HFFc6 (cell line): ENCODE data around the gene PNCK. TPM values are rescaled to one million over a fixed set of nuclear protein-coding genes. Genes with fewer than 3 reads are reported as not detected.

Source experiments
- DNase-seq: peaks from one replicate; pipeline ENCODE4 v3.0.0-alpha.2; 2018
- H3K27ac Mint-ChIP-seq: 2 replicates; pipeline ENCODE4 v1.8.0; 2020; ENCODE audit warnings: mild to moderate bottlenecking, mixed read lengths
- H3K27me3 Mint-ChIP-seq: 2 replicates; pipeline ENCODE4 v1.8.0; 2021; ENCODE audit warnings: mild to moderate bottlenecking, moderate library complexity, mixed read lengths; ENCODE audit not compliant: insufficient read depth
- H3K36me3 Mint-ChIP-seq: 2 replicates; pipeline ENCODE4 v1.8.0; 2021; ENCODE audit warnings: low read depth, mixed read lengths
- H3K4me1 Mint-ChIP-seq: 2 replicates; pipeline ENCODE4 v1.8.0; 2020; ENCODE audit warnings: low read depth, mixed read lengths
- H3K4me3 Mint-ChIP-seq: 2 replicates; pipeline ENCODE4 v1.8.0; 2020; ENCODE audit warnings: mild to moderate bottlenecking, moderate library complexity, mixed read lengths
- H3K9me3 Mint-ChIP-seq: 2 replicates; pipeline ENCODE4 v1.8.0; 2020; ENCODE audit warnings: mild to moderate bottlenecking, mixed read lengths
- CTCF ChIP-seq: fragments of 200-600 bp; sonication (generic); IDR thresholded peaks from 2 replicates; pipeline ENCODE4 v1.5.0; 2021; ENCODE audit warnings: antibody characterized with exemption, mild to moderate bottlenecking
- total RNA-seq, 6 experiments: library from RNA; stranded (reverse); fragmentation: NEBNext Ultra II Directional; extraction: Animal tissue kit (Norgen Biotek cat#: 25700); gene quantifications; 2 replicates in 1 of 6; 3 replicates in 5 of 6; pipeline ENCODE4 v1.2.3, GENCODE V29; 2021

The PNCK gene
- total RNA-seq, 6 experiments from 2014 or later: 0.26 to 0.43 TPM; not detected in 4

DNA sequence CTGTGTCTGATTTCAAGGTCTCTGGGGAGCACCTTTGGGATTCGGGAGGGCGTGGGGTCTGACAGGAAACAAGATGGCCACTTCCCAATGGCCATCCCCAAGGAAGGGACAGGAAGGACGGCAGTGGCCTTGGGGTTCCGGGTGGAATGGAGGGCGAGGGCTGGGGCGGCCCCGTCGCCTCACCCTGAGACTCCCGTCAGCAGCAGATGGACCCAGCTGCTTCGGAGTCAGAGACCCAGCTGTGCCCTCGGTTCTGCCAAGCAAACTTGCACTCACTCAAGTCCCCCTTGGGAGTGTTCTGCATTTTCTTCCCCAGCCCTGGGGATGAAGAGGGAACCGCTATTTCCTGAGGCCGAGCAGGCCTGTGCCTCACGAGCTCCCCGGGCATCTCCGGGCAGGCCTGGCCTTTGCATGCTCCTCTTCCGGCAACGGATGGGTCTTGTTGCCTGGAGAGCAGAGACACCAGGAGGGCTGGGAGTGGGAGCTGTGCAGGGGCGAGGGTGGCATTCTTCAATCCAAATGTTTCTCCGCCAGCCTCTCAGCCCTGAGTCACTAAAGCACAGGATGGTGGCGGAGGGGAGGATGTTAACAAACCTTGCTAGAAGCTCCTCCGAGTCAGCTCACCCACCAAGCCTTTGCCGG lies 33.4 kb downstream of the PNCK start:
- H3K4me1 Mint-ChIP-seq: no peaks in the 10 kb centered on the region
- H3K27me3 Mint-ChIP-seq: peaks cover 12% of the 10 kb centered on the region
- TF ChIP-seq CTCF: no peak
- H3K27ac Mint-ChIP-seq: no peak overlapping the region
- H3K4me3 Mint-ChIP-seq: no peak overlapping the region
- DNase-seq: no peak
- no peaks in the 10 kb centered on the region for H3K9me3 Mint-ChIP-seq
- no peaks in the 10 kb centered on the region for H3K36me3 Mint-ChIP-seq

GRCh38 chrX:153639177-153640044 lies 34.2 kb downstream of the PNCK start:
- H3K27ac Mint-ChIP-seq: no peak overlapping the region
- H3K36me3 Mint-ChIP-seq: no peaks in the 10 kb centered on the region
- H3K27me3 Mint-ChIP-seq: peaks cover 17% of the 10 kb centered on the region
- no peaks in the 10 kb centered on the region for H3K4me1 Mint-ChIP-seq
- no peaks in the 10 kb centered on the region for H3K9me3 Mint-ChIP-seq
- no peak for DNase-seq
- H3K4me3 Mint-ChIP-seq: no peak overlapping the region
- no peak for TF ChIP-seq CTCF

- TF ChIP-seq CTCF: no peak
- no peaks in the 10 kb centered on the region for H3K9me3 Mint-ChIP-seq
- peaks cover 16% of the 10 kb centered on the region for H3K27me3 Mint-ChIP-seq
- H3K36me3 Mint-ChIP-seq: no peaks in the 10 kb centered on the region
- DNase-seq: no peak
- no peaks in the 10 kb centered on the region for H3K4me1 Mint-ChIP-seq
- no peak overlapping the region for H3K4me3 Mint-ChIP-seq
- H3K27ac Mint-ChIP-seq: no peak overlapping the region
These were observed 35.0 kb downstream of the PNCK start for GRCh38 chrX:153638436-153639176.

- Mint-ChIP-seq H3K27ac (no peak overlapping the region), H3K4me1 (no peaks in the 10 kb centered on the region), H3K9me3 (no peaks in the 10 kb centered on the region), H3K4me3 (no peak overlapping the region), H3K27me3 (peaks cover 16% of the 10 kb centered on the region), H3K36me3 (no peaks in the 10 kb centered on the region)
- TF ChIP-seq CTCF: no peak
- DNase-seq: no peak
These were observed 35.6 kb downstream of the PNCK start for GRCh38 chrX:153638041-153638371.

GRCh38 chrX:153637121-153638040 lies 36.2 kb downstream of the PNCK start:
- DNase-seq: no peak
- Mint-ChIP-seq H3K4me1 (no peaks in the 10 kb centered on the region), H3K27me3 (peaks cover 16% of the 10 kb centered on the region), H3K9me3 (no peaks in the 10 kb centered on the region), H3K4me3 (no peak overlapping the region), H3K27ac (no peak overlapping the region), H3K36me3 (no peaks in the 10 kb centered on the region)
- no peak for TF ChIP-seq CTCF
